Thyroid gland (tissue), 4 donors: Measurements from ENCODE around the gene DGKZ.

Experiments
- POLR2A ChIP-seq, 2 donors: fragments of 450-650 bp; IDR thresholded peaks; one replicate each; pipeline ENCODE4 v1.6.1; 2017; ENCODE audit warnings: antibody characterized with exemption in 2 of 2, mild to moderate bottlenecking in 2 of 2, moderate library complexity in 1 of 2
- TF ChIP-seq, protein P1 (sequence below), 6 experiments: fragments of 200-600 bp in 3 of 6; fragments of 450-650 bp in 3 of 6; sonication (generic) in 3 of 6; IDR thresholded peaks; one replicate each; pipeline ENCODE4 v1.5.1; 2016 to 2019; ENCODE audit warnings: antibody characterized with exemption in 6 of 6, mild to moderate bottlenecking in 2 of 6, inconsistent platforms in 1 of 6, moderate library complexity in 1 of 6

DNA sequence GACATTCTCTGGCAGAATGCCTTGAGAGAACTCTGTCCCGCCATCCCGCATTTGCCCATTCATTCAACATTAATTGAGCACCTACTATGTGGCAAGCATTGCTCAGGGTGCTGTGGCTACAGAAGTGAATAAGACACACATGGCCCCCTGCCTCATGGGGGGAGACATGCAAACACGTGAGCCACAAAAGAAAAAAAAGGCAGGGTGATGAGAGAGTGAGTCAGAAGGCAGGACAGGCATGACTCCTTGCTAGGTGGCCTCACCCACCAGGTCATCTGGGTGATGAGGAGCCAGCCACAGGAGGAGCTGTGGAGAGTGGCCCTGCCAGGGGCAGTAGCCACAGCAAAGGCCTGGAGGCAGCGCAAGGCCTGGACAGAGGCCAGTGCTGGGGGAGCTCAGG, 39.4 kb downstream of the DGKZ start:
- TF ChIP-seq, protein P1, sequence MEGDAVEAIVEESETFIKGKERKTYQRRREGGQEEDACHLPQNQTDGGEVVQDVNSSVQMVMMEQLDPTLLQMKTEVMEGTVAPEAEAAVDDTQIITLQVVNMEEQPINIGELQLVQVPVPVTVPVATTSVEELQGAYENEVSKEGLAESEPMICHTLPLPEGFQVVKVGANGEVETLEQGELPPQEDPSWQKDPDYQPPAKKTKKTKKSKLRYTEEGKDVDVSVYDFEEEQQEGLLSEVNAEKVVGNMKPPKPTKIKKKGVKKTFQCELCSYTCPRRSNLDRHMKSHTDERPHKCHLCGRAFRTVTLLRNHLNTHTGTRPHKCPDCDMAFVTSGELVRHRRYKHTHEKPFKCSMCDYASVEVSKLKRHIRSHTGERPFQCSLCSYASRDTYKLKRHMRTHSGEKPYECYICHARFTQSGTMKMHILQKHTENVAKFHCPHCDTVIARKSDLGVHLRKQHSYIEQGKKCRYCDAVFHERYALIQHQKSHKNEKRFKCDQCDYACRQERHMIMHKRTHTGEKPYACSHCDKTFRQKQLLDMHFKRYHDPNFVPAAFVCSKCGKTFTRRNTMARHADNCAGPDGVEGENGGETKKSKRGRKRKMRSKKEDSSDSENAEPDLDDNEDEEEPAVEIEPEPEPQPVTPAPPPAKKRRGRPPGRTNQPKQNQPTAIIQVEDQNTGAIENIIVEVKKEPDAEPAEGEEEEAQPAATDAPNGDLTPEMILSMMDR (IDR thresholded peaks at IDR 0.05) = no peak
- no peak for TF ChIP-seq POLR2A (IDR thresholded peaks at IDR 0.05)
